C4-2B (cell line): ENCODE results near the gene PLXDC1.

Experiments used
- CTCF ChIP-seq: fragments of 450-650 bp; conservative IDR thresholded peaks from 2 replicates; pipeline ENCODE4 v1.5.1; 2017; ENCODE audit warnings: mild to moderate bottlenecking
- ZFX ChIP-seq: fragments of 450-650 bp; IDR thresholded peaks from 2 replicates; pipeline ENCODE4 v1.6.1; 2017

DNA sequence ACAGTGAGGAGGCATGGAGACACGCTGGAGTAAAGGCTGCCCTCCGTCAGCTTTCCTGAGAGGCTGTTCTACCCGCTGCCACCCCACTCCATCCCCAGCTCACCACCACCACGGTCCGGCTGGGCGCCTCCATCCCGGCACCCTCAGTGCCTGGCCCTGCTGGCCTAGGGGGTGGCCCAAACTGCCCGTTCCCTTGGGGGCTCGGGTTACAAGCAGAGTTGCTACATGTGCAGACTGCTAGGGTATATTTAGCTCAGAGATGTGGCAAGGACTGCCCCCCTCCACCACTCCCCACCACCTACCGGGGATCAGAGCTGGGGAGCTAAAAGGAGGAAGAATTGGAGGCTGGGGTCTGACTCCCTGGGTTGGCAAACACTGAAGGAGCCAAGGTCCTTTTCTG, 41.9 kb upstream of the PLXDC1 start:
- TF ChIP-seq CTCF (no peak), ZFX (no peak)
